ENCODE data around the gene SEL1L.

- TF ChIP-seq POLR2A (IDR thresholded peaks at IDR 0.05), result no peak
- TF ChIP-seq, protein P1, sequence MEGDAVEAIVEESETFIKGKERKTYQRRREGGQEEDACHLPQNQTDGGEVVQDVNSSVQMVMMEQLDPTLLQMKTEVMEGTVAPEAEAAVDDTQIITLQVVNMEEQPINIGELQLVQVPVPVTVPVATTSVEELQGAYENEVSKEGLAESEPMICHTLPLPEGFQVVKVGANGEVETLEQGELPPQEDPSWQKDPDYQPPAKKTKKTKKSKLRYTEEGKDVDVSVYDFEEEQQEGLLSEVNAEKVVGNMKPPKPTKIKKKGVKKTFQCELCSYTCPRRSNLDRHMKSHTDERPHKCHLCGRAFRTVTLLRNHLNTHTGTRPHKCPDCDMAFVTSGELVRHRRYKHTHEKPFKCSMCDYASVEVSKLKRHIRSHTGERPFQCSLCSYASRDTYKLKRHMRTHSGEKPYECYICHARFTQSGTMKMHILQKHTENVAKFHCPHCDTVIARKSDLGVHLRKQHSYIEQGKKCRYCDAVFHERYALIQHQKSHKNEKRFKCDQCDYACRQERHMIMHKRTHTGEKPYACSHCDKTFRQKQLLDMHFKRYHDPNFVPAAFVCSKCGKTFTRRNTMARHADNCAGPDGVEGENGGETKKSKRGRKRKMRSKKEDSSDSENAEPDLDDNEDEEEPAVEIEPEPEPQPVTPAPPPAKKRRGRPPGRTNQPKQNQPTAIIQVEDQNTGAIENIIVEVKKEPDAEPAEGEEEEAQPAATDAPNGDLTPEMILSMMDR (IDR thresholded peaks at IDR 0.05), result no peak
Observed at GRCh38 chr14:81485781-81486180, 47.9 kb downstream of the SEL1L start.

Measured in ovary (tissue), 3 donors.